Daoy (cell line): ENCODE data around the gene TTBK1. TPM values are rescaled to one million over a fixed set of nuclear protein-coding genes. Genes with fewer than 3 reads are reported as not detected.

Source experiments
- DNase-seq: peaks from one replicate; pipeline ENCODE4 v3.0.0-alpha.2; 2015; ENCODE audit warnings: low read depth
- total RNA-seq: library from RNA; depleted of rRNA; stranded (reverse); fragments of >200 nt; shearing (Covaris generic); gene quantifications from 2 replicates; pipeline ENCODE4 v1.2.3, GENCODE V29; 2014

Gene TTBK1
- total RNA-seq, 1 experiment from 2014 or later, result not detected

DNA sequence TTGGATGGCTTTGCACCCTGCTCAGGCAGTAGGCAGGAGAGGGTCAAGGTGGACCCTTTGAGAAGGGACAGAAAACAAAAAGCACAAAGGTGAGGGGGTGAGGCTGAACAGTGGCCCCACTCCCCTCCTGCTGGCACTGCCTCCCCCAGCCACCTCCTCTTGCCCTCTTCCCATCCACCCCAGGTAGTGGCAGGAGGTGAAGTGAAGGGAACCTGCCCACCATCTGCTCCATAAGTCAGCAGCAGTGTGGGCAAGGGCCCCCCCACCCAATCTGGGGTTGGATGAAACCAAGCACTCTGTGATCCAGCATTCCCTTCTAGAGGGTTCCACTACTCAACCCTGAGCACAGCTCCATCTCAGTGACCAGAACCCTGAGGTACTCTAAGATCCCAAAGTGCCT lies 28.7 kb downstream of the TTBK1 start:
- no peak for DNase-seq

DNA sequence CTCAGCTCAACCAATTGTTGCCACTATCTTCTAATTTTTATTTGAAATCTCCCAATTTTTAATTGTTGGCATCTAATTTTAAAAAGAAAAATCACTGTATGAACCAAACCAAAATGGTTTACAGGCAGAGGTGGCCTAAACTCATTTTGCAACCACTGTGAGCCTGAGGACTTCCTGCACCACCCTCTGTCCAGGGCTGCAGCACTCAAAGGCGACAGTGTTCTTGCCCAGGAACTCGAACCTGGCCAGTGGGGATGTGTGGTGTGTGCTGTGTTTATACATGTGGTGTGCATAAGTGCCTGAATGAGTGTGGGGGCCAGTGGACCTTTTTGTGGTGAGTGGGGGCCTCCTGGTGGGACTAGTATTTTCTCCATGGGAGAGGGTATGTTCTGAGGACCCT lies 30.4 kb downstream of the TTBK1 start:
- DNase-seq, result no peak

DNA sequence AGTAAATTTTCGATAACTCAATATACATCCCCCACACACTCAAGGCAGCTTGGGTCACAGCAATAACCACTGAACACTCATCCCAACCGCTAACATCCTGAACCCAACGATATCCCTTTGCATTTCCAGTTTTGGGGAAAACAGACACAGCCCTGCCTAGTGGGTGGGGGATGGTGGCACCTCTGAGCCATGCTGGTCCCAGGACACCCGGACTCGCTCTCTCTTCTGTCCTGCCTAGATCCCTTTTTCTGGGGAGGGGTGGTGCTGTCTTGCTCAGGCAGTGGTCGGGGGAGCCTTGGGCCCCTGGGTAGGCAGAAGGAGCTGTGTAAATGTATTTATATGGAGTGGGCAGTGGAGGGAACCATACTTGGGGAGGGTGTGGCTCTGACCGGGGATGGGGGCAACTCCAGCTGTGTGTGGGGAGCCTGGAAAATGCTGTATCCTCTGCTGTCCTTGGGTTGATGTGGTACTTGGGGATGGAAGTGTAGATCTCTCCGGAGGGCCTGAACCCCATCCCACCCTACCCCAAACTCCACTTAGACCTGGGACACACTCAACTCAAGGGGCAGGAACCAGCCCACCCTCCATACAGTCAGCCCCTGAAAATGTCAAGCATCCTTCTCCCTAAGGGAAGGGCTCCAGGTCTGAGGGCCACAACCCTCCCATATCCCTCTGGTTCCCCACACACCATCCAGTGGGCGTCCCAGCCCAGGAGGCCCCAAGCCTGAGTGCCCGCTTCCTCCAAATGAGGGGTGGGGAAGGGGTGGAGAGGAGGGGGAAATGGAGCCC lies 31.0 kb downstream of the TTBK1 start:
- no peak for DNase-seq

DNA sequence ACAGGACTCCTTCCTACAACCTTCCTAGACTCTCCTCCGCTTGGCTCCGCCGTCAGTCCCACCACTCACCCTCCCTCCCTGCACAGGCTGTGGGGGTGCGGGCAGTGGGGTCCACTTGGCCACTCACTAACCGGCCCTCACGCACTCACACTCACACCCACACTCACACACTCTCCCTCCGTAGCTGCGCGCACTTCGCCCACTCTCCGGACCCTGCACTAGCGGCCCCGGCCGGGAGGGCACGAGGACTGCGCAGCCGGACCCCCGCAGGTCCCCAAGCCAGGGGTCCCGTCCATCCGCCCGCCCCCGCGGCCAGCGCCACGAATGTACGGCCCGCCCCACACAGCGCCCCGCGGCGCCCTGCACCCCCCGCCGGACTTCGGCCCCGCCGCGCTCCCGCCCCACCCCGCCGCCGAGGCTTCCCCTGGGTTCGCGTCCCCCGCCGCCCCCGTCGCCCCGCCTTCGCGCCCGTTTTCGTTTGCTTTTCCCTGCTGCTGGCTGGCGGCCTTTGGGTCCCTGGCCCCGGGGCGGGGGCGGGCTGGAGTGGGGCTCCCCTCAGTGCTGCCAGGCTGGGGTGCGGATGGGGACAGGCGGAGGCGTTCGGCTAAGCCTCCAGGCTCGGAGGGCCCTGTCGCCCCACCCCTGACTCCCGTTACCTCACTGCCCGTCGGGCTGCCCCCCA lies 31.8 kb downstream of the TTBK1 start:
- DNase-seq, result no peak

DNA sequence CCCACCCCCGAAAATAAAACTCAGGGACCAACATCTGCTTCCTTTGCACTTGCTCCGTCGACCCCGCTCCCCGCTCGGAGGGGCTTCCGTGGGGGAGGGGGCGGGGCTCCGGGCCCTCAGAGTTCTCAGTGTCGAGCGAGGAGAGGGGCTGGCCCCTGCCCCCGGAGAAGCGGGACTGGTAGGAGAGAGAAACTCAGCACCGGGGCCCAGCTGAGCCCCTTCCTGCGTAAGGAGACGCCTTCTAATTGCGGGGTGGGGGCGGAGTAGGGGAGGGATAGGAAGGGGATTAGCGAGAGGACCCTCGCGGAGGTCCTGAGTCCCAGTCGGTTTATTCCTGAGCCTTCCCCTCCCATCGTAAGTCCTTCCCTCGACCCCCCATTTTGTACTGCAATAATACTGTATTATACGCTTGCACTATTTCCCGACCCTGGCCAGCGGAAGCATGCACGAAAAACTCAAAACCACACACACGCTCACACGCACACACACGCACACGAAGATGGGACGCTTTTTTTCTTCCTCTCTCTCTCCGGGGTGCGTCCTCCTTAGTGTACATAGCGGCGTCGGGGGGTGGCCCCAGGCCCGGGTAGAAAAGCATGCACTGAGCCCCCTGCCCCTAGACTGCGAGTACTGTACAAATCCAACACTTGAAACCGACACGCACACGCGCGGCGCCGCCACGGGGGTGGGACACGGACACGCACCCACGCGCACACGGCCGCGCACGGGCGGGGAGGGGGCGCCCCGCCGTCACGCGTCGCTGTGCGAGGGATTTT lies 32.7 kb downstream of the TTBK1 start:
- no peak for DNase-seq

DNA sequence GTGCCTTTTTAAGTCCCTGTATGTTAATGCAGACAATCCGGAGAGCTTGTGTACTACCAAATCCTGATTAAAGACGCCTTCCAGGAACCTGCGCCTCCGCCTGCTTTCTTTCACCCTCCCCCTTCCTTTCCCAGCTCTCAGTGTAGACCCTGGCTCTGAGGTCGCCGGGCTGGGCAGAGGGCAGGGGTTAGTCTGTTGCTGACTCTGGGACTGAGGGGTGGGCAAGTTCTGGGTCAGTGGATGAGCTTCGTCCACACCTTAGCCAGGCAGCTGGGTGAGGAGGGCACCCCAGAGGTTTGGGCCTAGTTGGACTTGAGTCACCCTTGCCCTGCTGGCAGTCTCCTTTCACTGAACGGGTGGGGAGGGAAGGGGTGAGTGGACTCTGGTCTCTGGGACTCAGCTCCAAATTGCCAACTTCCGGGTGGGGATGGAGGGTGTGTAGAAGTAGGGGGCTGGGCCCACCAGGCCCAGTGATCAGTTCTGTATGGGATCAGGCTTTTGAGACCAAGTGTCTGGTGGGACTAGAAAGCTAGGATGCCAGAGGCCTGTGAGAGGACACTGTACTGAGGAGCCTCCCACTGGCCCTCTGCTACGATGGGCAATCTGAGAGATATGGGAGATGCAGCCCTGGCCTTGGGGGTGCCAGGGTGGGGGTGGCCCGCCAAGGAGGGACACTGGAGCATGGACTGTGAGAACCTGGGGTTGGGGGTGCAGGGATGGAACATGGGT lies 33.5 kb downstream of the TTBK1 start:
- no peak for DNase-seq

DNA sequence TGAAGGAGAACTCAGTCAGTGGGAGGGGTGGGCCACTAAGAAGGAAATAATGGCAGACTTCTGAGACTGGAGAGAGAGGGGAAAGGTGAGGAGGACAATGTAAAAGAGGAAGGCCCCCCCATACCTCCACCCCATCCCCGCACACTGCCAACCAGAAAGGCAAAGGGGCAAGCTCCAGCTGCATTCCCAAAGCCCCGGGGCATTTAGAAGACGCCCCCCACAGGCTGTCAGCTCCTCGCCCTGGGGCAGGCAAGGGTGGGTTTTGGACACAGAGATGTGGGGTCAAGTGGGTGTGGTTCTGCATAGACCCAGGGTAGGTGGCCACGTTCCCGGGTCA lies 34.0 kb downstream of the TTBK1 start:
- no peak for DNase-seq

DNA sequence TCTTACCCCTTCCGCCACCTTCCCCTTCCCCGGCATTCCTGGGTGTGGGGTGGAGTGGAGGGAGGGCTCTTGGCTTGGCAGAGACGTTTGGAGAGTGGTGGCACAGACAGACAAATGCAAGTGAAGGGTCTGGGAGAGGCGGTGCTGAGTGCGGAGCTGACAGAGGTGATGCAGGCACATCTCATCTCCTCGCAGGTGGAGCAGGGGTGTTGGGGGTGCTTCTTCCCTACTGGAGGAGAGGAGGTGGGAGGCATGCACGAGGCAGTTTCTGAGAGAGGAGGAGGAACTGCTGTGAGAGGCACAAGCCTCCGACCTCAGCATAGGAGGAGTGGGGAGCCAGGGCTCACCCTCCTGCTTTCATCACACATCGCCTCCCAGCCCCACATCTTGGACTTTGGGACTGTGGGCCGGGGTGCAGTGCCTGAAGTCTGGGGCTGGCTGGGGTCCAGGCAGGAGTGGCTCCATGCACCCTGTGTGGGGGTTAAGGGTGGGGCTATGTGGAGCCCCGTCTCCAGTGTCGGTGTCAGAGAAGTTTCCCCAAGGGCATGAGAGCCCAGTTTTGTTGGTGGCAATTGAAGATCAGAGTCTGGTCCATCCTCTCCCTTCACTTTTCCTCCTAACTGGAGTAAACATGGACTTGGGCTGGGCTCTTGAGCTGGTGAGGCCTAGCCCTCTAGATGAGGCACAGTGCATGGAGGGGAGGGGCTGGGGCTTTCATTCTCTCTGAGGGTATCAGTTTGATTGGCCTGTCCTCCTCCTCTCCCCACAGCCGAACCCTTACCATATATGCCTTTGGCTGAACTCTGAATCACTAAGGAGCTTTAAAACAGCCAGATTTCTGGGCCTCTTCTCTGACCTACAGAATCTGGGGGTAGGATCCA lies 34.6 kb downstream of the TTBK1 start:
- no peak for DNase-seq

DNA sequence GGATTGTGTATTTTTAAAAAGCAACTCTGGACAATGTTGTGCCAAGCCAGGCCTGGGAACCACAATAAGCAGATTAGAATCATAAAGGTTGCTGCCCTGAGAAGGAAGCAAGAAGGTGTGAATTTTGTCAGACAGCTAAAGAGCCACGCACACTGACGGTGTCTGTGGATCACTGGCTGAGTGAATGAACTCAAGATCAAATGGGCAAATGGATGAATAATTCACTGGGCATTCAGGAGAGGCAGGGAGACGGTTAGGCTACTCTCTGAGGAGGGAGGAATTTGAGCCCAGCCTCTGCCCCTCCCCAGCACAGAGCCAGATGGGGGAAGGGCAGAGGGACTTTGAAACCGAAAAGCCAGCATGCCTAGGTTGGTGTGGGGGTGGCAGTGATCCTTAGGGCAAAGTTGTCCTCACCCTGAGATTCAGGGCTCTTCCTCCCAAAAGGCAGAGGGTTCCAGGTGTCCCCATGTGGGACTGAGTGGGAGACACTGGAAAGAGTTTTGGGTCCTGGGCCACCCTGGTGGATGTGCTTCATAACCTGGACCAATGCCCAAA lies 35.3 kb downstream of the TTBK1 start:
- no peak for DNase-seq

DNA sequence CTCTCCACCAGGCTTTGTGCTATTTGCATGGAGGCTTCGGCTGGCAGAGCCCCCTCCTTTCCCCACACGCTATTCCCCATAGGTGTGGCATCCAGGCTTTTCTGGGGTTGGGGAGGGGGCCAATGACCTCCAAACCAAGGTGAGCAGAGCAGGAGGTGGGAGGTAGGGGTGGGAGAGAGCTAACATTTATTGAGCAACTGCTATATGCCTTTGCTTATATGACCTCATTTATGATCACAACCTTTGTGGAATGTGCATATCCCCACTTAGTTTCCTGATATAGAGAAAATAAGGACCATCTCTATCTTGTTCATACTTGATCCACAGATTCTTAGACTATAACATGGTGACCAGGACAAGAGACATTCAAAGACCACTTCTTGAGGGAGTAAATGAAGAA lies 37.0 kb downstream of the TTBK1 start:
- no peak for DNase-seq

DNA sequence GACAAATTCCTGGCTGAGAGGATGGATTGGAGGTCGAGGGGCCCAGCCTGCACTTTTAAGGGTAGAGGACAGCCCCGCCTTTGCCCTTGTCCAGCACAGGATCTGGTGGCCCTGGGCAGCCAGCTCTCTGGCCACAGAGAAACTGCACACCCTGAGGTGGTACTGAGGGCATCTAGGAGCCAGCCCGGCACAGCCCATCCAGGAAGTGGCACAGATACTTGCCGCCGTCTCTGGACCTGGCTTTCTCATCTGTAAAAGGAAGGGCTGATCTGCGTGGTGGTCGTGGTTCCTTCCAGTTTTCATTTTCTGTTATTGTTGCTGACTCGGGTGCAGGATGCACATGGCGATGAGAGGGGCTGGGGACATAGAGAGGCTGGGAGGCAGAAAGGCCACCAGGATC lies 38.8 kb downstream of the TTBK1 start:
- DNase-seq, result no peak

DNA sequence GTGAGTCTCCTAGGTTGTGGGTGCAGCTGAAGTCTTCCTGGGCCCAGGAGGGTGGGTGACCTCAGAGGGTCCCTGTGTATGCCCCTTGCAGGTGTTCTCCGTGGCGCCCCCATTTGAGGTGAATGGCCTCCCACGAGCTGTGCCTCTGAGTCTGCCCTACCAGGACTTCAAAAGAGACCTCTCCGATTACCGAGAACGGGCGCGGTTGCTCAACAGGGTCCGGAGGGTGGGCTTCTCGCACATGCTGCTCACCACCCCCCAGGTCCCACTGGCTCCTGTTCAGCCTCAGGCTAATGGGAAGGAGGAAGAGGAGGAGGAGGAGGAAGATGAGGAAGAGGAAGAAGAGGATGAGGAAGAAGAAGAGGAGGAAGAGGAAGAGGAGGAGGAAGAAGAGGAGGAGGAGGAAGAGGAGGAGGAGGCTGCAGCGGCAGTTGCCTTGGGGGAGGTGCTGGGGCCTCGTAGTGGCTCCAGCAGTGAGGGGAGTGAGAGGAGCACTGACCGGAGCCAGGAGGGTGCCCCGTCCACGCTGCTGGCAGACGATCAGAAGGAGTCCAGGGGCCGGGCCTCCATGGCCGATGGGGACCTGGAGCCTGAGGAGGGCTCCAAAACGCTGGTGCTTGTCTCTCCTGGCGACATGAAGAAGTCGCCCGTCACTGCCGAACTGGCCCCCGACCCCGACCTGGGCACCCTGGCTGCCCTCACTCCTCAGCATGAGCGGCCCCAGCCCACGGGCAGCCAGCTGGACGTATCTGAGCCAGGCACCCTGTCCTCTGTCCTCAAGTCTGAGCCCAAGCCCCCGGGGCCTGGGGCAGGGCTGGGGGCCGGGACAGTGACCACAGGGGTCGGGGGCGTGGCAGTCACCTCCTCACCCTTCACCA lies 39.6 kb downstream of the TTBK1 start:
- no peak for DNase-seq

DNA sequence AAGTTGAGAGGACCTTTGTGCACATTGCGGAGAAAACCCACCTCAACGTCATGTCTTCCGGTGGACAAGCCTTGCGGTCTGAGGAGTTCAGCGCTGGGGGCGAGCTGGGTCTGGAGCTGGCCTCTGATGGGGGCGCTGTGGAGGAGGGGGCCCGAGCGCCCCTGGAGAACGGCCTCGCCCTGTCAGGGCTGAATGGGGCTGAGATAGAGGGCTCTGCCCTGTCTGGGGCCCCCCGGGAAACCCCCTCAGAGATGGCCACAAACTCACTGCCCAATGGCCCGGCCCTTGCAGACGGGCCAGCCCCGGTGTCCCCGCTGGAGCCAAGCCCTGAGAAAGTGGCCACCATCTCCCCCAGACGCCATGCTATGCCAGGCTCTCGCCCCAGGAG lies 40.2 kb downstream of the TTBK1 start:
- no peak for DNase-seq

DNA sequence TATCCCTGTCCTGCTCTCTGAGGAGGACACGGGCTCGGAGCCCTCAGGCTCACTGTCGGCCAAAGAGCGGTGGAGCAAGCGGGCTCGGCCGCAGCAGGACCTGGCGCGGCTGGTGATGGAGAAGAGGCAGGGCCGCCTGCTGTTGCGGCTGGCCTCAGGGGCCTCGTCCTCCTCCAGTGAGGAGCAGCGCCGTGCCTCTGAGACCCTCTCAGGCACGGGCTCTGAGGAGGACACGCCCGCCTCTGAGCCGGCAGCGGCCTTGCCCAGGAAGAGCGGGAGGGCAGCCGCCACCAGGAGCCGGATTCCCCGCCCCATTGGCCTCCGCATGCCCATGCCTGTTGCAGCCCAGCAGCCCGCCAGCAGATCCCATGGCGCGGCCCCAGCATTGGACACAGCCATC lies 40.6 kb downstream of the TTBK1 start:
- no peak for DNase-seq

DNA sequence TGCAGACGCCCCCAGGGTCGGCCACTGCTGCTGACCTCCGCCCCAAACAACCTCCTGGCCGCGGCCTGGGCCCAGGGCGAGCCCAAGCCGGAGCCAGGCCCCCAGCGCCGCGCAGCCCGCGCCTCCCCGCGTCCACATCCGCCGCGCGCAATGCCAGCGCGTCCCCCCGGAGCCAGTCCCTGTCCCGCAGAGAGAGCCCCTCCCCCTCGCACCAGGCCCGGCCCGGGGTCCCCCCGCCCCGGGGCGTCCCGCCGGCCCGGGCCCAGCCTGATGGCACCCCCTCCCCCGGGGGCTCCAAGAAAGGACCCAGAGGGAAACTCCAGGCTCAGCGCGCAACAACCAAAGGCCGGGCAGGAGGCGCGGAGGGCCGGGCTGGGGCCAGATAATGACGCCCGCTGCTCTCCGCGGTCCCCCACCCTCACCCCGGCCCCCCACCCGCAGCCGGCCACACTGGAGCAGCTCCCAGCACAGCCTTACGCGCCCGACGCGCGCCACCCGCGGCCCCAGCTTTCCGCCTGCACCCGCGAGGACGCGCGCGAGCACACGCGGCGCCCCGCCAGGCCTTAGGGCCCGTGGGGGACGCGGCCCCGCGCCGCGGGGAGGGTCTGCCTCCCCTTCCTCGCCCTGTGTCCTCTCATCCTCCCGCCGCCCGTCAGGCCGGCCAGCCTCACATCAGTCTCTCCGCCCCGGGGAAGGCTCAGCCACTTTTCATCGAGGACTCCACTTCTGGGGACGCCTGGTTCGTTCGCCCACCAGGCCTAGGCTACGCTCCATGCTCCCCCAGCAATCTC lies 41.9 kb downstream of the TTBK1 start:
- DNase-seq, result no peak

DNA sequence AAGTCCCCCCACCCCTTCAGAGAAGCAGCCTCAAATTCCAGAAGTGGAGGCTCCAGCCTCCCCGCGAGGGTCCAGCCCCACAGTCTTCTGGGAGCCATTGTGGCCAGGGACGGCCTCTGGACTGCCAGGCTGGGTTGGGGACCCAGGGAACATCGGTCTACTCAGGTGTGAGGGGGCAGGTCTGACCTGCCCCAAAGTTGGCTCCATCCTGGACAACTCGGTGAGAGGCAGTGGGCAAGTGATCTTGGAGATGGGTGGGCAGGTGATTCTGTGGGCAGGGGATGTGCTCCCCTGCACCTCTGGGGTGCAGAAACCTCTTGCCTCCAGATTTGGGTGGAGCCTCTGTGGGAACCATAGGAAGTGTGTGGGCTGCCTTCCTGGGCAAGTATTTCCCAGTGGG lies 42.6 kb downstream of the TTBK1 start:
- no peak for DNase-seq

DNA sequence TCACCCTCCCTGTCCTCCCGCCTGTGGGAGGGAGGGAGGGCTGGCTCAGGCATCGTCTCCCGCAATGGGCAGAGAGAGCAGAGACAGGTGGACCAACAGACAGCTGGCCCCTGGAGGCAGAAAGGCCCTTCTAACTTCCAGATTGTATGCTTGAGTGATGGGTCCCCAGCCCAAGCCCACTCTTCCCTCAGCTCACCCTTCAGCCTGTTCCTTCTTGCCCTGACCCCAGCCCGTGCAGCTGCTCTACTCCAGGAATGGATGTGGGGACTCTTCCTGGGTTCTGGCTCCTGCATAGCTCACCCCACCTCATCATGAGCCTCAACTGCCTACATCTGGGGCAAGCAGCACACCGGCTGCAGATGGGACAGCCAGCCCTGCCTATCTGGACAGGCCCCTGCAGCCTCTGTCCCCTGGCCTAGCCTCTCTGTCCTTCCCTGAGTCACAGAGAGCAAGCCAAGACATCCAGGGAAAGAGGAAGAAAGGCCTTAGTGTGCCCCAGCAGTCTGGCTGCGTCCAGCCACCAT lies 43.2 kb downstream of the TTBK1 start:
- DNase-seq, result no peak

DNA sequence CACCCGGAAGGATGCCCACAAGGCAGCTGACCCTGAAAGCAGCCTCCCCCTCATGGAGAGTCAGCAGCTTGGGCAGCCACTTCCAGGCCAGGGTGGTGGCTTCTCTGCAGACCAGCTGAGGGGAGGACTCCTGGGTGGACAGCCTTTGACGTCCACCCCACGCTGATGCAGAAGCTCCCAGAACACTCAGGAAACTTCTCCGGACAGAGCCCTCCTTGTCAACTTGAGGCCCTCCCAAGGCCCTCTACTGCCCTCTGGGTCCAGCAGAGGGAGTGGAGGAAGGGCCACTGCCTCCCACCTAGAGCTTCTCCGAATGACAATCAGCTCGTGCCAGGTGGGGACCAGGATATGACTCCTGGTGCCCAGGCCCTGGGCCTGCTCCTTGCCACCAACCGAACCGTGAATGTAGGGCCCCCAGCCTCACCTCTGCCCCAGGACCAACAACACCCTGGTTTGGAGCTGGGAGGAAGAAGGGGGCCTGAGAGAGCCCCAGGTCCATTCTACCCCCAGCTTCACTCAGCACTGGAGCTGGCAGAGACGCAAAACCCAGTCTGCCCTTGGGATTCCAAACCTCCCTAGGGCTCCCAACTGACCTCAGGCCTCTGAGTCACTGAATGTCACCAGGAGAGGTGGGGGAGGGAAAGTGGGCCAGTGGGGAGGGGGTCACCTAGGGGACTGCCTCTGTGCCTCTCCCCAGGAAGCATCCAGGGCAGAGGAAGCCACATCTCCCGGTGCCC lies 43.9 kb downstream of the TTBK1 start:
- DNase-seq, result no peak
